RWPE1 (cell line): ENCODE measurements around the gene CCDC87.

ENCODE experiments used
- CTCF ChIA-PET: fragments of 350-600 bp; sonication (Branson Sonifier 250); formaldehyde crosslinking; extraction: SDS; loops from one replicate; lab custom pipeline; 2021; lab: Yijun Ruan, JAX
- POLR2A ChIA-PET: fragments of 400-600 bp; formaldehyde crosslinking; extraction: SDS; loops from one replicate; lab custom pipeline; 2020; ENCODE audit warnings: antibody characterized with exemption; ENCODE audit not compliant: low non-redundant PET; lab: Yijun Ruan, JAX
- DNase-seq: peaks from one replicate; pipeline ENCODE4 v3.0.0; 2012; ENCODE audit warnings: low spot score
- H3K27ac ChIP-seq: fragments of 450-650 bp; 2 replicates; pipeline ENCODE4 v1.5.1; 2017
- TF ChIP-seq, protein P1 (sequence below): fragments of 450-650 bp; conservative IDR thresholded peaks from 2 replicates; pipeline ENCODE4 v1.5.1; 2017; ENCODE audit warnings: low read depth, mild to moderate bottlenecking

The CCDC87 gene

DNA sequence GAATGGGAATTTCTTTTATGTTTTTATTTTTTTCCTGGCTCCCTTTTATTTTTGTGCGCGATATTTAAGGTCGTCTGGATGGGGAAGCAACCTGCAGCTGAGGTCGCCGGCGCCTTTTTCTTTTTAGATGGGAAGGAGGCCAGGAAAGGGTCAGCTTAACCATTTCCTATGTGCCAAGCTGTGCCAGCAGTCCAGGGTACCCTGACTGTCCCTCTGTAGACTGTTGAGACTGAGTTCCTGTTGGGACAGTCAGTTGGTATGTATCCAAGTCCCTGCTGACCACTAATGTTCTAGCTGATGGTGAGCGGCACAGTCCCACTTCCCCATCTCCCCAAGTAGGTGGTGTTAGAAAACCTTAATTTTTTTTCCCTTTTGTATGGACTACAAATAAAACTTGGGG is 34.1 kb upstream of the CCDC87 start:
- H3K27ac ChIP-seq, result no peak overlapping the region
- ChIA-PET CTCF (interaction anchor here (0.5 kb wide), 1 partner anchor 10 kb away, joined by 3 read pairs; the partner anchor contains the start of gene RBM14), POLR2A (no interaction called here)
- TF ChIP-seq, protein P1, sequence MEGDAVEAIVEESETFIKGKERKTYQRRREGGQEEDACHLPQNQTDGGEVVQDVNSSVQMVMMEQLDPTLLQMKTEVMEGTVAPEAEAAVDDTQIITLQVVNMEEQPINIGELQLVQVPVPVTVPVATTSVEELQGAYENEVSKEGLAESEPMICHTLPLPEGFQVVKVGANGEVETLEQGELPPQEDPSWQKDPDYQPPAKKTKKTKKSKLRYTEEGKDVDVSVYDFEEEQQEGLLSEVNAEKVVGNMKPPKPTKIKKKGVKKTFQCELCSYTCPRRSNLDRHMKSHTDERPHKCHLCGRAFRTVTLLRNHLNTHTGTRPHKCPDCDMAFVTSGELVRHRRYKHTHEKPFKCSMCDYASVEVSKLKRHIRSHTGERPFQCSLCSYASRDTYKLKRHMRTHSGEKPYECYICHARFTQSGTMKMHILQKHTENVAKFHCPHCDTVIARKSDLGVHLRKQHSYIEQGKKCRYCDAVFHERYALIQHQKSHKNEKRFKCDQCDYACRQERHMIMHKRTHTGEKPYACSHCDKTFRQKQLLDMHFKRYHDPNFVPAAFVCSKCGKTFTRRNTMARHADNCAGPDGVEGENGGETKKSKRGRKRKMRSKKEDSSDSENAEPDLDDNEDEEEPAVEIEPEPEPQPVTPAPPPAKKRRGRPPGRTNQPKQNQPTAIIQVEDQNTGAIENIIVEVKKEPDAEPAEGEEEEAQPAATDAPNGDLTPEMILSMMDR, result no peak
- no peak for DNase-seq

DNA sequence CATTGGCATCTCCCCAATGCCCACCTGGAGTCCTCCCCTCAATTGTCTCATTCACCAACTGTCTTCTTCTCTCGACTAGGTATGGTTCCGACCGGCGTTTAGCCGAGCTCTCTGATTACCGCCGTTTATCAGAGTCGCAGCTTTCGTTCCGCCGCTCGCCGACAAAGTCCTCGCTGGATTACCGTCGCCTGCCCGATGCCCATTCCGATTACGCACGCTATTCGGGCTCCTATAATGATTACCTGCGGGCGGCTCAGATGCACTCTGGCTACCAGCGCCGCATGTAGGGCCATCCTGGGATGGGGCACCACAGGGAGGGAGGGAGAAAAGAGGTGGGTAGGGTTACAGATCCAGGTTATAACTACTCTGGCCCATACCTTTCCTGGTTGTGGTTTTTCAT is 33.5 kb upstream of the CCDC87 start:
- TF ChIP-seq, protein P1, result no peak
- H3K27ac ChIP-seq, result no peak overlapping the region
- POLR2A ChIA-PET, result no interaction called here
- no peak for DNase-seq
- CTCF ChIA-PET, result no interaction called here

DNA sequence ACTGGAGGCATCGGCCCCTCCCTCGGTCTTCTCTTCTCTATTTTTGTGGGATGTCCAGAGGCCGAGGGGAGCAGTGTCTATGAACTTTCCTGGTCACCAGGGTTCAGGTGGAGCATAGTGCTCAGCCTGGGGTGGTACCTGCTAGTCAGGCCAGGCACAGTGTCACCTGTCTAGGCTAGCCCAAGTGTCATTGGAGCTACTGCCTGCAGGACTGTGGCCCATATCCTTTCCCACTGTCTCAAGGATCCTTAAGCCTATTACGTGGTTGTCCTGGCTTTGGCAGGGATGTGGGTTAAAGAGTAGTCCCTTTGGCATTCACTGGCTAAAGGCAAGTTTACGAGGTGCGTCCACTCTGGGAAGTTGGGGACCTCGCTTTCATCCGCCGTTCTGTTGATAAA is 32.9 kb upstream of the CCDC87 start:
- CTCF ChIA-PET, result interaction anchor here (0.6 kb wide), 1 partner anchor 91 kb away, joined by 7 read pairs; no protein-coding TSS in a partner anchor

DNA sequence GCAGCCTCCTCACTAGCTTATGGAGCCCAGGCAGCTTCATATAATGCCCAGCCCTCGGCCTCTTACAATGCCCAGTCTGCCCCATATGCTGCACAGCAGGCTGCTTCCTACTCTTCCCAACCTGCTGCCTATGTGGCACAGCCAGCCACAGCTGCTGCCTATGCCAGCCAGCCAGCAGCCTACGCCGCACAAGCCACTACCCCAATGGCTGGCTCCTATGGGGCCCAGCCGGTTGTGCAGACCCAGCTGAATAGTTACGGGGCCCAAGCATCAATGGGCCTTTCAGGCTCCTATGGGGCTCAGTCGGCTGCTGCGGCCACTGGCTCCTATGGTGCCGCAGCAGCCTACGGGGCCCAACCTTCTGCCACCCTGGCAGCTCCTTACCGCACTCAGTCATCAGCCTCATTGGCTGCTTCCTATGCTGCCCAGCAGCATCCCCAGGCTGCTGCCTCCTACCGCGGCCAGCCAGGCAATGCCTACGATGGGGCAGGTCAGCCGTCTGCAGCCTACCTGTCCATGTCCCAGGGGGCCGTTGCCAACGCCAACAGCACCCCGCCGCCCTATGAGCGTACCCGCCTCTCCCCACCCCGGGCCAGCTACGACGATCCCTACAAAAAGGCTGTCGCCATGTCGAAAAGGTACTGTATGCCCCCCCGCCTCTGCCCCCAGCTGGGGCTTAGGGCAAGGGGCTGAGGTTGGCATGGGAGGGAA is 32.3 kb upstream of the CCDC87 start:
- H3K27ac ChIP-seq, result no peak overlapping the region
- no peak for DNase-seq
- TF ChIP-seq, protein P1, result no peak
- CTCF ChIA-PET, result interaction anchor here (0.6 kb wide), 1 partner anchor 91 kb away, joined by 7 read pairs; no protein-coding TSS in a partner anchor
- POLR2A ChIA-PET, result no interaction called here

More for the DNA sequence above, 32.9 kb upstream of the CCDC87 start:
- H3K27ac ChIP-seq, result no peak overlapping the region
- TF ChIP-seq, protein P1, result no peak
- POLR2A ChIA-PET, result no interaction called here
- DNase-seq, result no peak

DNA sequence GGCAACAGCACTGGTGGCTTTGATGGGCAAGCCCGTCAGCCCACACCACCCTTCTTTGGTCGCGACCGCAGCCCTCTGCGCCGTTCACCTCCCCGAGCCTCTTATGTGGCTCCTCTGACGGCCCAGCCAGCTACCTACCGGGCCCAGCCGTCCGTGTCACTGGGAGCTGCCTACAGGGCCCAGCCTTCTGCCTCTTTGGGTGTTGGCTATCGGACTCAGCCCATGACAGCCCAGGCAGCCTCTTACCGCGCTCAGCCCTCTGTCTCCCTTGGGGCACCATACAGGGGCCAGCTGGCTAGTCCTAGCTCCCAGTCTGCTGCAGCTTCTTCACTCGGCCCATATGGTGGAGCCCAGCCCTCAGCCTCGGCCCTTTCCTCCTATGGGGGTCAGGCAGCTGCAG is 31.6 kb upstream of the CCDC87 start:
- DNase-seq, result no peak
- POLR2A ChIA-PET, result no interaction called here
- TF ChIP-seq, protein P1, result no peak
- CTCF ChIA-PET, result no interaction called here
- H3K27ac ChIP-seq, result no peak overlapping the region

DNA sequence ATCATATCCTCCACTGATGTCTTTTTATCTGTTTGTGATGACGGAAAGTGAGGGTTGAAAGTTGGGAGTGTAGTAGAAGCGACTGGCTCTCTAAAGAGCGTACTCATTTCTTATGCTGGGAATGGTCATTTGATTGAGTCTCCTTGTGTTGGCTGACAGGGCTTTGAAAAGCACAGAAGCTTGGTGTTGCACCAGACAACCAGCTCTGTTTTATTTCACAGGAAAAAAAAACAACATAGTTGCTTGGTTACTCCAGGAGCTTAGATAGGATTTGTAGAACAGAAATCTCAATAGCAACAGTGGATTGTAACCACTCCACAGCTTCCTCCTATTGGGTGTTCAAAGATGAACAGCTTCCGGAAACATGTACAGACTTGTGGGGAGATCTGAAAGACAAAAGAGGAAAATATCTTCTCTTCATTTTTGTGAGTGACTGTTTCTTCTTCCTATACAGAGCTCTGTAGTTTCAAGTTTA is 26.3 kb upstream of the CCDC87 start:
- DNase-seq, result peak; percentile 74
- peak overlapping the region; percentile 70 for H3K27ac ChIP-seq
- CTCF ChIA-PET, result interaction anchor here (1.3 kb wide), 1 partner anchor 27 kb away, joined by 10 read pairs; the partner anchor contains the start of gene CCDC87
- POLR2A ChIA-PET, result interaction anchor here (0.5 to 0.9 kb wide), 4 partner anchors 27 to 755 kb away, joined by 3 to 5 read pairs (median 3); partner anchors contain the start of gene CCDC87
- TF ChIP-seq, protein P1, result no peak
